PC-3 (cell line): ENCODE results near the gene ABCB8. TPM values are rescaled to one million over a fixed set of nuclear protein-coding genes. Genes with fewer than 3 reads are reported as not detected.

Source experiments
- ATAC-seq: fragments of 200-7000 bp; cut with Tn5 transposase; 2 replicates; pipeline ENCODE4 v1.9.1; 2020; ENCODE audit warnings: mild to moderate bottlenecking, moderate library complexity
- BruUV-seq: library from RNA; stranded (reverse); fragments of 400-500 nt; replicated peaks from 2 replicates; lab custom pipeline; 2021; lab: Mats Ljungman, UMichigan
- CTCF ChIA-PET: fragments of 300-600 bp; sonication (Branson Sonifier 250); formaldehyde crosslinking; loops from one replicate; lab custom pipeline; 2022; ENCODE audit warnings: antibody characterized with exemption; lab: Charles Lee
- POLR2A ChIA-PET: fragments of 300-600 bp; sonication (Branson Sonifier 250); formaldehyde crosslinking; loops from one replicate; lab custom pipeline; 2022; ENCODE audit warnings: antibody characterized with exemption; ENCODE audit not compliant: unreplicated experiment; lab: Charles Lee
- DNase-seq: peaks from one replicate; pipeline ENCODE4 v3.0.0-alpha.2; 2015
- H2AFZ ChIP-seq: fragments of 300-600 bp; sonication (generic); 2 replicates; pipeline ENCODE4 v1.6.0; 2016; ENCODE audit warnings: antibody characterized with exemption, low read length
- H3F3A ChIP-seq: fragments of 300-600 bp; sonication (generic); one replicate; pipeline ENCODE4 v1.6.0; 2017; ENCODE audit warnings: antibody characterized with exemption, low read length, control low read depth, mild to moderate bottlenecking; ENCODE audit not compliant: unreplicated experiment
- H3K27ac ChIP-seq: fragments of 300-600 bp; sonication (generic); 2 replicates; pipeline ENCODE4 v1.5.1; 2016; ENCODE audit warnings: mild to moderate bottlenecking, low read length
- H3K27me3 ChIP-seq: fragments of 300-600 bp; sonication (generic); 2 replicates; pipeline ENCODE4 v1.6.1; 2016; ENCODE audit warnings: low read length, mixed read lengths
- H3K36me3 ChIP-seq: fragments of 300-600 bp; sonication (generic); 2 replicates; pipeline ENCODE4 v1.6.1; 2016; ENCODE audit warnings: low read depth, mixed run types, low read length, mixed read lengths
- H3K4me1 ChIP-seq: fragments of 300-600 bp; sonication (generic); 2 replicates; pipeline ENCODE4 v1.5.1; 2016; ENCODE audit warnings: low read length; ENCODE audit not compliant: insufficient read depth
- H3K4me2 ChIP-seq: fragments of 300-600 bp; sonication (generic); 2 replicates; pipeline ENCODE4 v1.6.0; 2016; ENCODE audit warnings: low read length
- H3K4me3 ChIP-seq: fragments of 300-600 bp; sonication (generic); 2 replicates; pipeline ENCODE4 v1.5.1; 2016; ENCODE audit warnings: mild to moderate bottlenecking, low read length, mixed read lengths
- H3K79me2 ChIP-seq: fragments of 300-600 bp; sonication (generic); 2 replicates; pipeline ENCODE4 v1.6.1; 2017; ENCODE audit warnings: low read length, mixed read lengths
- H3K9ac ChIP-seq: fragments of 300-600 bp; sonication (generic); 2 replicates; pipeline ENCODE4 v1.6.0; 2016; ENCODE audit warnings: mild to moderate bottlenecking, low read length
- H3K9me2 ChIP-seq: fragments of 300-600 bp; sonication (generic); replicated peaks from 2 replicates; pipeline ENCODE4 v1.6.1; 2016; ENCODE audit warnings: mixed run types, low read length, mixed read lengths
- H3K9me3 ChIP-seq: fragments of 300-600 bp; sonication (generic); 2 replicates; pipeline ENCODE4 v1.6.1; 2016; ENCODE audit warnings: low read length, mixed read lengths
- H4K20me1 ChIP-seq: fragments of 300-600 bp; sonication (generic); 2 replicates; pipeline ENCODE4 v1.6.1; 2016; ENCODE audit warnings: low read length, mixed read lengths
- EZH2 ChIP-seq: fragments of 300-600 bp; sonication (generic); IDR thresholded peaks from one replicate; pipeline ENCODE4 v1.6.1; 2017; ENCODE audit warnings: antibody characterized with exemption, mild to moderate bottlenecking, low read length; ENCODE audit not compliant: unreplicated experiment
- EZH2phosphoT487 ChIP-seq: fragments of 300-600 bp; sonication (generic); IDR thresholded peaks from 2 replicates; pipeline ENCODE4 v1.6.1; 2018; ENCODE audit warnings: mild to moderate bottlenecking, antibody characterized with exemption, low read length, borderline replicate concordance
- intact Hi-C: fragments of 100-400 bp; cut with micrococcal nuclease; formaldehyde crosslinking; loops from 2 replicates; pipeline ENCODE4 v1.9.0; 2023
- total RNA-seq: library from RNA; depleted of rRNA; stranded (reverse); fragments of >200 nt; gene quantifications from 2 replicates; pipeline ENCODE4 v1.2.3, GENCODE V29; 2014
- TF ChIP-seq, protein P1 (sequence below): fragments of 300-600 bp; sonication (generic); conservative IDR thresholded peaks from 2 replicates; pipeline ENCODE4 v1.5.1; 2017; ENCODE audit warnings: antibody characterized with exemption, low read depth, mild to moderate bottlenecking, low read length

The ABCB8 gene
- total RNA-seq, 1 experiment from 2014 or later = 58.4 TPM

DNA sequence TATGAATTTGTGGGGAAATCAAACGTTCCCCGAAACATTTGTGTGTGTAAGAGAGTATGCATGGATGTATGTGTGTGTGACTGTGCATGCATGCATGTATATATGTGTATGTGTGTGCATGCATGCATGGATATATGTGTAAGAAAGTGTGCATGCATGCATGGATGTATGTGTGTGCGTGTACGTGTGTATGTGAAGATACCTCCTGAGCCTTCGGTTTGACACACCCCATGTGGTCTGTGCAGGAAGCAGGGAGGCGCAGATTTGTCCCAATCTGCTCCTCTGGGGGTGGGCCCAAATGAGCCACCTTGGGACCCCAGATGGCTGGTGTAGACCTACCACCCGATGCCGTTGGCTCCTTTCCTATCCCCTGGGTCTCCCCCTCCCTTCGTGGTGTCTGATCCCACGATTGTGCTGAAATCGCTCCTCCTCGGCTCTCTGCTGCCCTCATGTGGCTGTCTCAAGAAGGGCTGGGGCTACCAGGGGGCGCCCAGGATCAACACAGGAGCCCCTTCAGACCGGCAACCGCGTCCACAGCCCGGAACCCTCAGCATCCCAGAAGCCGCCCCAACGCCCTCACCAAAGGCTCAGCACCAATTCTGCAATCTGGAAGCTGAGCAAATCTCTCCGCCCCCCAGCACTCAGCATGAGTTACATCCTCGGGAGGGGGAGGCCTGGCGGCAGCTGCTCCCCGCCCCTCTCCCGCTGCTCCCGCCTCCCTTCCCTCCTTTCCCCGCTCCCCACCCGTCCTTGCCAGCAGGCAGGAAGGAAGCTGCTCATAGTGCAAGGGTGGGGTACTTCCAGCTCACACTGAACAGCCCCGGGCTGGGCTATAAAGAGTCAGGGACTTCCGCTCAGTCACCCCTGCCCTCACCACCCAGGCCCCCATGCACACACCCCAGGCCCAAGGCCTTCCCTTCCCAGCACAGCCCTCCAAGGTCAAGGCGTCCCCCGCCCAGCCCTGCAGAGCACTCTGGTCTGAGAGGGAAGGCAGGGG, 39.7 kb upstream of the ABCB8 start:
- peak overlapping the region; percentile 39 for H3K4me2 ChIP-seq

DNA sequence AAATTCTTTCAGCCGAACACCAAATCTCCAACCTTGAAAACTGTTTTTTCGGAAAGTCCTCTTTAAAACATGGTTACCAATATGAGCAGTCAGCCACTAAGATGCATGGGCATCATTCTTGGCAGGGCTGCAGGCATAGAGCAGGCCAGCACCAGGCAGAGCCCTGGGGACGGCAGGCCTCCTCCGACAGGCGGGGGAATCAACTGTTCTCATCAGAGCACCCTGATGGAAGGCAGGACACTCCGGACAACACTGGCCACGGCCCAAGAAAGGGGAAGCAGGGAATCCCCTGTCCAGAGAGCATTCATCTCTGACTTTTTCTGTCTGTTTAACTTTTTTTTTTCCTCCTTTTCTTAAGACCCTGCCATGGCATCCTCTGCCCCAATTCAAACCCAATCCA, 38.8 kb upstream of the ABCB8 start:
- no peak overlapping the region for H2AFZ ChIP-seq
- H3K4me1 ChIP-seq = peaks cover 6% of the 10 kb centered on the region
- ChIA-PET CTCF (interaction anchor here (0.6 to 0.8 kb wide), 3 partner anchors 27 to 188 kb away, joined by 3 to 4 read pairs (median 3); no protein-coding TSS in a partner anchor), POLR2A (no interaction called here)
- H3K79me2 ChIP-seq = no peaks in the 10 kb centered on the region
- H3K36me3 ChIP-seq = no peaks in the 10 kb centered on the region
- H4K20me1 ChIP-seq = no peaks in the 10 kb centered on the region
- no peak overlapping the region for H3K27ac ChIP-seq
- TF ChIP-seq EZH2phosphoT487 (no peak), EZH2 (no peak)
- TF ChIP-seq, protein P1, sequence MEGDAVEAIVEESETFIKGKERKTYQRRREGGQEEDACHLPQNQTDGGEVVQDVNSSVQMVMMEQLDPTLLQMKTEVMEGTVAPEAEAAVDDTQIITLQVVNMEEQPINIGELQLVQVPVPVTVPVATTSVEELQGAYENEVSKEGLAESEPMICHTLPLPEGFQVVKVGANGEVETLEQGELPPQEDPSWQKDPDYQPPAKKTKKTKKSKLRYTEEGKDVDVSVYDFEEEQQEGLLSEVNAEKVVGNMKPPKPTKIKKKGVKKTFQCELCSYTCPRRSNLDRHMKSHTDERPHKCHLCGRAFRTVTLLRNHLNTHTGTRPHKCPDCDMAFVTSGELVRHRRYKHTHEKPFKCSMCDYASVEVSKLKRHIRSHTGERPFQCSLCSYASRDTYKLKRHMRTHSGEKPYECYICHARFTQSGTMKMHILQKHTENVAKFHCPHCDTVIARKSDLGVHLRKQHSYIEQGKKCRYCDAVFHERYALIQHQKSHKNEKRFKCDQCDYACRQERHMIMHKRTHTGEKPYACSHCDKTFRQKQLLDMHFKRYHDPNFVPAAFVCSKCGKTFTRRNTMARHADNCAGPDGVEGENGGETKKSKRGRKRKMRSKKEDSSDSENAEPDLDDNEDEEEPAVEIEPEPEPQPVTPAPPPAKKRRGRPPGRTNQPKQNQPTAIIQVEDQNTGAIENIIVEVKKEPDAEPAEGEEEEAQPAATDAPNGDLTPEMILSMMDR = no peak
- H3K9ac ChIP-seq = no peak overlapping the region
- no peaks in the 10 kb centered on the region for H3K27me3 ChIP-seq
- H3K4me2 ChIP-seq = no peak overlapping the region
- intact Hi-C loops = loop anchor here (5.0 kb wide), 1 partner anchor 212 kb away; no protein-coding TSS in a partner anchor
- no peak overlapping the region for H3K4me3 ChIP-seq
- ATAC-seq (no peak), DNase-seq (no peak)
- H3F3A ChIP-seq = no peaks in the 10 kb centered on the region
- no TSS peak for BruUV-seq
- H3K9me3 ChIP-seq = 0 out of 2 replicates have a peak, but pooled peaks cover 6% of the 10 kb centered on the region
- H3K9me2 ChIP-seq = no peaks in the 10 kb centered on the region

More for the DNA sequence above, 39.7 kb upstream of the ABCB8 start:
- intact Hi-C loops = loop anchor here (5.0 kb wide), 1 partner anchor 211 kb away; no protein-coding TSS in a partner anchor
- Histone ChIP-seq H4K20me1 (no peaks in the 10 kb centered on the region), H3K27me3 (no peaks in the 10 kb centered on the region), H3K9ac (no peak overlapping the region), H3K79me2 (no peaks in the 10 kb centered on the region), H3K4me3 (no peak overlapping the region), H2AFZ (no peak overlapping the region), H3K9me2 (no peaks in the 10 kb centered on the region), H3F3A (no peaks in the 10 kb centered on the region), H3K27ac (no peak overlapping the region), H3K9me3 (0 out of 2 replicates have a peak, but pooled peaks cover 6% of the 10 kb centered on the region), H3K36me3 (no peaks in the 10 kb centered on the region), H3K4me1 (peaks cover 6% of the 10 kb centered on the region)
- BruUV-seq = no TSS peak
- ChIA-PET CTCF (interaction anchor here (0.6 to 0.8 kb wide), 4 partner anchors 26 to 189 kb away, joined by 3 to 4 read pairs (median 3); no protein-coding TSS in a partner anchor), POLR2A (interaction anchor here (0.6 kb wide), 1 partner anchor 12 kb away, joined by 19 read pairs; no protein-coding TSS in a partner anchor)
- ATAC-seq (peak; percentile 55), DNase-seq (peak; percentile 37)
- no peak for TF ChIP-seq EZH2phosphoT487
- TF ChIP-seq, protein P1 = peak; percentile 68
